NCI-H69 (cell line): ENCODE measurements around the gene GPSM3.
"Not testable (repeated sequence)": the region's sequence is repeated elsewhere in the genome, so short reads cannot be mapped to it uniquely, and the experiment has no call there.

ENCODE experiments used
- DNase-seq: peaks from one replicate; lab custom pipeline; 2025; lab: John Stamatoyannopoulos, UW

The GPSM3 gene

DNA sequence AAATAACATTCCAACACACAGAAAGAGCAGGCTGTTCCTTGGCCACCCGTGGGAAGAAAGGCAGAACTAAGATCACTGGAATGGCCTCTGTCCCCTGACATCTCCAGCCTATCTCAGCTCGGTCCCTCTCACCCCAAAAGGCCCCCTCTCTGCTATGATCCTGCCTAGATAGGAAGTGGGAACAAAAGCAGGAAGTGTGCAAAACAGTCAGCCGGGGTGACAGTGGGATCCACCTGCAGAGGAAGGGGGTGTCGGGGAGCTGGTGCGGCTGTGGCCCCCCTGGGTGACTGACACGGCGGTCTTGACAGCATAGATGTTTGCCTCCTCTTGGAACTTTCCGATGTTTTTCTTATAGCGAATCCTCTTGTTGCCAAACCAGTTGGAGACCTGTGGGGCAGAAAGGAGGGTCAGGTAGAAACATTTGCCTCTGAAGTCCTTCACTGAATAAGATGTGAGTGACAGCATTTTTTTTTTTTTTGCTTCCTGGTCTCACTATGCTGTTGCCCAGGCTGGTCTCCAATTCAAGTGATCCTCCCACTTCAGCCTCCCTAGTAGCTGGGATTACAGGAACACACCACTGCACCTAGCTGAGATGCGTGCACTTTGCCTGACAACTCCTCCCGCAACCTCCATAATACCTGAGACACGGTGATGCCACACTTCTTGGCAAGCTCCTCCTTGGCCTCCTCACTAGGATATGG lies 5.3 kb downstream of the GPSM3 start:
- no peak for DNase-seq

DNA sequence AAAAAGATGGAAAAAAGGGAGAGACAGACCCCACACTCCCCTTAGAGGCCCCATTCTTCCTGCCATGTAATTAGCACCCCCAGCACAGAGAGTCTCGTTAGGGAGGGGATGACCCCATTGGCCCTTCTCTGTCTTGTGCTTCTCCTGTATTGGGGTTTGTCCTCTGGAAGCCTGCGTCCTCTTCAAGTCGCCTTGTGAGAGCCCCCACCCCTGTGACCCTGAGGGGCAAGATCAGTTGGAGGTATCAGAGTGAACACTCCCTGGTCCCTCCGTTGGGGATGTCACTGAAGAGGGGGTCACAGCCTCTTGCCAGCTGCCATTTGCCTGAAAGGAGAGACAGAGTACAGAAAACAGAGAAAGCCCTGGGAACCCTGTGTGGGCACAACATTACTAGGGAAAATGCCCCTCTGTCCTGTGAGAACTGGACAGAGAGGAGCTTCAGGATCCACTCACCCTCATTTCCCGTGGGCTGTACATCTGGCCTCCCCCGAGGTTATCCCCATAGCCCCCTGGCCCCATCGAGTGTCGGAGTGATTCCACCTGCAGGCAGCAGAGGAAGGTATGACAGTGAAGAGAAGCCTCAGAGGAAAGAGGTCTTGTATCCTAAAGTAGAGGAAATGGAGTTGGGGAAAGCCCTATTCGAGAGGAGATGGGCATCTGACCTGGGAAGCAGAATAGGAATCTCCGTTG lies 6.1 kb downstream of the GPSM3 start:
- not testable (repeated sequence) for DNase-seq

- not testable (repeated sequence) for DNase-seq
Observed at GRCh38 chr6:32185681-32186131, 6.7 kb downstream of the GPSM3 start.

GRCh38 chr6:32184084-32184640 lies 8.3 kb downstream of the GPSM3 start, which contains the start of gene AGER:
TSS of gene AGER (minus strand) at chr6:32184253. CDS start at chr6:32184222, 31 bp downstream.
- no peak for DNase-seq

GRCh38 chr6:32183483-32184083 lies 8.9 kb downstream of the GPSM3 start:
- DNase-seq, result no peak

DNA sequence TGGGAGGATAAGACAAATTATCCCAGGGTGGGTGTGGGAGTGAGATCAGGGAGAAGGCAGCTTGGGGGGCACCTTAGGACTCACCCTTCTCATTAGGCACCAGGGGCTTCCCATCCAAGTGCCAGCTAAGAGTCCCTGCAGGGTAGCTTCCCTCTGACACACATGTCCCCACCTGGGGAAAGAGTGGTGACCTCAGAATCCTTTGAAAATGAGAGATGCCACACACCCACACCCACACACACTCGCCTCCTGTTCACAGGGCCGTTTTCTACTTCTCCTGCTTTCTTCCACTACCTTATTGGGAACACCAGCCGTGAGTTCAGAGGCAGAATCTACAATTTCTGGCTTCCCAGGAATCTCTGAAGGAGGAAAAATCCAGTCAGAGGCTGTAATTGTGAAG lies 9.4 kb downstream of the GPSM3 start:
- DNase-seq, result no peak

DNA sequence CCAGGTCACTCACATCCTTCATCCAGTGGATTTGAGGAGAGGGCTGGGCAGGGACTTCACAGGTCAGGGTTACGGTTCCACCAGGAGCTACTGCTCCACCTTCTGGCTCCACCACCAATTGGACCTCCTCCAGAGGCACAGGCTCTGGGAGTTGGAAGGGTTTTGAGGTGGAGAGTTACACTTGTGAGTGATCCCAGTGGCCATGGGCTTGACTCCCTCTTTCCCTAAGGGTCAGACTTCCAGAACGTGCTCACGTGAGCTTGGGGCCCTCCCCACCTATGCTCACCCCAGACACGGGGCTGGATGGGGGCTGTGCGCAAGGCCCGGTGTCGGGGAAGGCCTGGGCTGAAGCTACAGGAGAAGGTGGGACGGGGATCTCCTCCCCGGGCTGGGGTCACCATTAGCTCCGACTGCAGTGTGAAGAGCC lies 9.9 kb downstream of the GPSM3 start:
- DNase-seq, result no peak

DNA sequence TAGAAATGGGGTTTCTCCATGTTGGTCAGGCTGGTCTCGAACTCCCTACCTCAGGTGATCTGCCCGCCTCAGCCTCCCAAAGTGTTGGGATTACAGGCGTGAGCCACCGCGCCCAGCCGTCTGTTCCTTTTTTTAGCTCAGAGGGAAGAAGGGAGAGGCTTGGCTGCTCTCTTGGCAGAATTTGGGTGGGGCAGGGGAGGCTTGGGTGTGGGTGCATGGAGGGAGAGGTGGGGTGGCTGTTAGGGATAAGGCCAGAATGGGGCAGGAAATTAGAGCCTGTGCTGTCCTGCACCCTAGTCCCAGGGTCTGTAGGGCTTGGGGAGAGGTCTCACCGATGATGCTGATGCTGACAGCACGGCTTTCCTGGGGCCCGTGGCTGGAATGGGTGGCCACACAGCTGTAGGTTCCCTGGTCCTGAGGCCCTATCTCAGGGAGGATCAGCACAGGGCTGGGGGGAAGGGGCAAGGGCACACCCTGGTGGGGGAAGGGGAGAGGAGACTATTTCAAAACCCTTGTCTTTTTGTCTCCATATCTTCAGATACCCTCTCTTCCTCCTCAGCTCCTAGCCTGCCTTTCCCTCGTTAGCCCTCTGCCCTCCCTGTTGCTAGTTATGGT lies 10.4 kb downstream of the GPSM3 start:
- DNase-seq, result no peak

DNA sequence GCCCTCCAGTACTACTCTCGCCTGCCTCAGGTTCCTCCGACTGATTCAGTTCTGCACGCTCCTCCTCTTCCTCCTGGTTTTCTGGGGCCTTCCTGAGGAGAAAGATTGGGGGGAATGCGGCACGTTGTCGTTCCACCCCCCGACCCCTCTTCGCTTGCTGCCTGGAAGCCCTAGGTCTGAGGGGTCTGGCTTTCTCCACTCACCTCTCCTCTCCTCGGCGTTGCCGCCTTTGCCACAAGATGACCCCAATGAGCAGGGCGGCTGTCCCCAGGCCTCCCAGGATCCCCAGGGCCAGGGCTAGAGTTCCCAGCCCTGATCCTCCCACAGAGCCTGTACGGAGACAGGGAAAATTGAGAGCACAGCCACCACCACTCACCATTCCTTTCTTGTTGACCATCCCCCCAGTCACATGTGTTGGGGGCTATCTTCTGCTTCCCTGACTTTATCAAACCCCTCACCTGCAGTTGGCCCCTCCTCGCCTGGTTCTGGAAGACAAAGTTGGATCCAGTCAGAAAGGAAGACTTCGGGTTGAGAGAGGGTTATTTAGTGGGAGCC lies 11.2 kb downstream of the GPSM3 start:
- no peak for DNase-seq

DNA sequence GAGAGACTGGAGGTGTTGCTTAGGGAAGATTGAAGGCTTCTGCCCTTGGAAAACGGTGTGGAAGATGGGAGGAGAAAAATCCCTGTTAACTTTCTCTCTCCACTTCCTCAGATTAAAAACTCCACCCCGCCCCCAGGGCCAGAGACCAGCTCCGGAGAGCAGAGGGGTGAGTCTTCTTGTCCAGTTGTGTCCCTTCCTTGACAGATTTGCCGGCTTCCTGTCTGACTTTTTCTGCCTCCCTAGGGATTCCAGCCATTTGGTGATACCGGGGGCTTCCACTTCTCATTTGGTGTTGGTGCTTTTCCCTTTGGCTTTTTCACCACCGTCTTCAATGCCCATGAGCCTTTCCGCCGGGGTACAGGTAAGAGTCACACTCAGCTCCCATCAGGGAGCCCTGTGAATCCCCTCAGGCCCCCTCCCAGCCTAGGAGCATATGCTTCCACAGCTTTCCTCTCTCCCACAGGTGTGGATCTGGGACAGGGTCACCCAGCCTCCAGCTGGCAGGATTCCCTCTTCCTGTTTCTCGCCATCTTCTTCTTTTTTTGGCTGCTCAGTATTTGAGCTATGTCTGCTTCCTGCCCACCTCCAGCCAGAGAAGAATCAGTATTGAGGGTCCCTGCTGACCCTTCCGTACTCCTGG lies 12.6 kb downstream of the GPSM3 start:
- no peak for DNase-seq

DNA sequence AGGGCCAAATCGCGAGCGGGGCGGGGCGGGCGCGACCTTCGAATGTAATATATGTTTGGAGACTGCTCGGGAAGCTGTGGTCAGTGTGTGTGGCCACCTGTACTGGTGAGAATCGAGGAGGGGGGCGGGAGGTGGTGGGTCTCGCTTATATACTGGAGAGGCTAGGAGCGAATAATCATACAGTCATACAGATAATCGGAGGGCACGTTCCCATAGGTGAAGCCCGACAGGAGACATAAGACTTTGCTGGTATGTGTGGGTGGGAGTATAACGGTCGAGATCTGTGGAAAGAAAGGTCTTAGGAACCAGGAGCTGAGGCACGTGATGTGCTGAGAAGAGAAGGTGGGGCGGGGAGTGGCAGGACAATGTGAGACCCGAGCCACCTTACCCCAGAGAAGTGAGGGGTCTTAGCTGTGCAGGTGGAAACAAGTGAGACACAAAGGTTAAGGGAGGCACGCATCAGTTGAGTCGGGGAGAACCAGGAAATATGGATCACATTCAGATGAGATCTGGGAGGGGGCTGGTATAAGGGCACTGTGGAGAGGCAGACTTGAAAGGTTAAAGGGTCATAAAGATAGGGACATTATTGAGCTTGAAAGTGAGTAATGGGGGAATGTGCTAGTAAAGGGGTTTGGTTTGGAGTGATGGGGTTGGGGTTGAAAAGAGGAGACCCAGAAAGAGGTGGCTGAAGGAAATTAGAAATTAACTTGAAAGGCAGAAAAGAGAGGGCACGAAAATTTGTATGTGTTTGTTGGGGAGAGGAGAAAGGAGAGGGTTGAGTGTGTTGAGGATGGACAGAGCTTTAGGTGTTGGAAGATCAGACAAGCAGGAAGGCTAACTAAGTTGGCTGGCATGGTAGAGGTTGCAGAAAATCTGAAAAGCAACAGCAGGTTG lies 13.6 kb downstream of the GPSM3 start:
- peak; percentile 51 for DNase-seq

DNA sequence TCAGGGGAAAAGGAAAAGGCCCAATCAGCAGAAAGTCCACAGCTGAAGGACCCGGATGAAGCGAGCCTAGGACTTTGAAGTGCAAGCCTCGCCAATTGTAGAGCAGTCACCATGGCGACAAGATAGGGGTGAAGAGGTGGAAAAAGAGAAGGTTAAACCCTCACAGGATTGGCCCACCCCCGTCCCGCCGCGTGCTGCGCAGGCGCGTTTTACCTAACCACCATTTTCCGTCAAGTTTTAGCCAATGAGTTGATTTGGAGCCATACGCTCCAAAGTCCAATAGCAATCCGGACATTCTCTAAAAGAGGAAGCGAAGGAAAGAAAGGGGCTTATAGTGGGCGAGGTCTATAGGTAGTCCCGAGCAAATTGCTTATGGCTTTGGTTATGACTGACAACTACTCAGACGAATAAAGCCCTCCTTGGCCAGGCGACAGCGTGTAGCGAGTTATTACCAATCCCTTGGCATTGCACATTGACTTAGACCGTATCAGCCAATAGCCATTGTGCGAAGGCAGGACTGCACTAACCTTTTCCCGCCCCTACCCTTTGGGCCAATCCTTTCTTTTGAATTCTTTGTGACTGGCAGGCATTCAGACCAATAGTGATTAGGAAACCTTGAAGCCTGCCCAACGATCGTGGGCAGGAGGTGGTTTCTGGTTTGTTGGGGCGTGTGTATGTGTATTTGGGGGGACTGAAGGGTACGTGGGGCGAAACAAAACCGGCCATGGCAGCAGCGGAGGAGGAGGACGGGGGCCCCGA lies 14.5 kb downstream of the GPSM3 start, which contains the start of gene RNF5:
Gene RNF5, plus strand, starts transcription at position 618 of the 759 bp plus-strand sequence. Its CDS starts 107 bp downstream, at position 725.
- DNase-seq, result peak; percentile 100

- peak; percentile 90 for DNase-seq
Observed at GRCh38 chr6:32177183-32177787, 15.2 kb downstream of the GPSM3 start.

DNA sequence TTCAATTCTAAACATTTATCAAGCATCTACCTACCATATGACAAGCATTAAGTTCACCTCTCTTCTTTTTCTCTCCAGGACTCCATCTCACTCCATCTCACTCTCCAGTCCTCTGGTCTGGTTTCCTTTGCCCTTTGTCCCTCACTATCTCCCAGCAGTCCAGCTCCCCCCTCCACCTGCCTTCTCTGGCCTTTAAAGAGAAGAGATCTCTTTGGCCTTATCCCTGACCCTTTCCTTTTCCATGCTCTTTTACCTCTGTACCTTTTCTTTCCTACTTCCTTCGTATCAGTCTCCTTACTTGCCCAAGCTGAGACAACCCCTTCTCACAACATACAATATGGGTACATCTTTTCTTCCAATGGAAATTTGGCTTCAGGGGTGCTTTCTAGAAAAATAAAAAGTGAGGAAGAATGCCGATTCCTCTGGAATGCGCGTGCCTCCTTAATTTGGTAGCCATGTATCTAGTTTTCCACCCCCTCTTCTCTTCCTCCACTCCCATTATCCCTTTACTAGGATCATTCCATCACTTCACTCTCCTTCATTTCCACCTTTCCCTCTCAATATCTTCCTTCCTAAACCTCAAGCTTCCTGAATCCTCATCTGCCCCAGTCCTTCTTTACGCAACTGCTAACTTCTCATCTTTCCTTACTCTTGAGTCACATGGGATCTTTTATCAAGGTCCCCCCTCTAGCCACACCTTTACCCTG lies 15.8 kb downstream of the GPSM3 start:
- DNase-seq, result peak; percentile 42

DNA sequence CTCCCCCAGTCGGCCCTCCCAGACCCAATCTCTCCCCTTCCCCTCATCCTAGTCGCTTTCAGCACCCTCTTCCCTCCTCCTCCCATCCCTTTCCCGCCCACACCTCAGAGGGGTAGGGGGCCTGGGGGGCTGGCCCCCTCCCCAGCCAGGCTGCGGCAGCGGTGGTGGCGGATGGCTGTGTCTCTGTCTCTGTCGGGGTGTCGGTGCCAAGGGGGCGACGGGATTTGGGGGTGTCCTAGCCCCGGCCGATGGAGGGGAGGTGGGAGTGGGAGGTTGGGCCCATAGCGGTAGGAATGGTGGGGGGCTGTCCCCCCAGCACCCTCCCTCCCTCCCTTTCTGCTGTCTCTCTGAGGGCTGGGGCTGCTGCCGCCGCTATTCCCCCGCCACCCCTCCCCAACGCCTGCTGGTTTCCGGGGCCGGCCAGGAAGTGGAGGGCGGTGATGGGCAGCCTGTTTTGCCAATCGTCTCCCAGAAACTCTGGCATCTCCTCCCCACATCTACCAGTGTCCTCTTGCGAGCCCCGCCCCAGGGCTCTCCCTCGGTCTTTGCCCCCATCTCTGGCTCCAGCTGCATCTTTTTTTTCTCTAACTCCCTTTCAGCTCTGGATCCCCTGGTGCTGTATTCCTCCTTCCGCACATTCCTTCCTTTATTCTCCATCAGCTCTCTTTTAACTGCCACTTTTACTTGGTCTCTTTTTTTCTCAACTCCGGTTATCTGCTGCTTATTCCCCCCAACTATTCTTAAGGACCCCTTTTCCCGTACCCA lies 16.6 kb downstream of the GPSM3 start, which contains the start of gene AGPAT1:
Gene AGPAT1, minus strand, starts transcription at position 374 of the 765 bp plus-strand sequence. CDS start 4,588 bp downstream, outside the sequence.
- DNase-seq, result peak; percentile 97

GRCh38 chr6:32175322-32175710 lies 17.1 kb downstream of the GPSM3 start:
- no peak for DNase-seq

DNA sequence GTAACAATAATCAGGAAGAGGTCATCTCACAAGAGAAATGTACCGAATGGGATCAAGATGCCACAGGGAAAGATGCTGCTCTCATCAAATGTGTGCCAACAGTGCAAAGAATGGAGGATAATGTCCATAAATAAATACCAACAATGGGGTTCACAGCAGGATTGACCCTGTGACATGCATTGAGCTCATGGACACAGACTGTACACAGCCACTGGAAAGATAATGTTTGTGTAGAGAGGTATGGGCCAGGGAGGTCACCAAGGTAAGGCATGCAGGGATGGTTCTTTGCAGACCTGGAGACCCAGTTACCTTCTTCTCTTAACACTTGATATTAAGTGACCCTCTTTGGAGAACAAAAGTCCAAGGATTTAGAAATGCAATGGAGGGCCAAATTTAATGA lies 18.0 kb downstream of the GPSM3 start:
- no peak for DNase-seq
